Neuronal stem cell (in vitro differentiated cells): ENCODE measurements around the gene PRTFDC1.
"Not testable (repeated sequence)": the region's sequence is repeated elsewhere in the genome, so short reads cannot be mapped to it uniquely, and the experiment has no call there.

ENCODE experiments used
- DNase-seq: peaks from one replicate; pipeline ENCODE4 v3.0.0-alpha.2; 2013; ENCODE audit warnings: low spot score
- H2AFZ ChIP-seq: one replicate; pipeline ENCODE4 v1.6.1; 2013; ENCODE audit warnings: mild to moderate bottlenecking, low read length, inconsistent platforms
- H2AK5ac ChIP-seq: 2 replicates; pipeline ENCODE4 v1.6.1; 2013; ENCODE audit warnings: low read depth, mild to moderate bottlenecking, inconsistent platforms, low read length, moderate library complexity, mixed read lengths
- H2BK120ac ChIP-seq: 2 replicates; pipeline ENCODE4 v1.6.1; 2013; ENCODE audit warnings: low read depth, mild to moderate bottlenecking, inconsistent platforms, low read length, moderate library complexity, mixed read lengths
- H2BK12ac ChIP-seq: one replicate; pipeline ENCODE4 v1.6.1; 2013; ENCODE audit warnings: low read length, inconsistent platforms
- H2BK15ac ChIP-seq: 2 replicates; pipeline ENCODE4 v1.6.1; 2013; ENCODE audit warnings: mild to moderate bottlenecking, low read length, inconsistent platforms, mixed read lengths
- H2BK5ac ChIP-seq: one replicate; pipeline ENCODE4 v1.6.1; 2013; ENCODE audit warnings: inconsistent platforms, mild to moderate bottlenecking, low read length, moderate library complexity
- H3K14ac ChIP-seq: one replicate; pipeline ENCODE4 v1.6.1; 2013; ENCODE audit warnings: low read length, inconsistent platforms
- H3K18ac ChIP-seq: 2 replicates; pipeline ENCODE4 v1.6.1; 2013; ENCODE audit warnings: low read length, inconsistent platforms
- H3K23ac ChIP-seq: 2 replicates; pipeline ENCODE4 v1.6.1; 2013; ENCODE audit warnings: low read depth, mild to moderate bottlenecking, mixed read lengths, low read length, inconsistent platforms; ENCODE audit not compliant: poor library complexity
- H3K27ac ChIP-seq: replicated peaks from 3 replicates; pipeline ENCODE4 v1.5.1; 2013; ENCODE audit warnings: low read length, inconsistent platforms
- H3K27me3 ChIP-seq, 3 experiments: 2 replicates each; pipeline ENCODE4 v1.6.1; 2013; ENCODE audit warnings: low read length in 3 of 3, mild to moderate bottlenecking in 2 of 3, inconsistent platforms in 1 of 3, low read depth in 1 of 3, mixed read lengths in 1 of 3, moderate library complexity in 1 of 3; ENCODE audit not compliant: control insufficient read depth in 3 of 3, insufficient read depth in 3 of 3
- H3K36me3 ChIP-seq, 2 donors: replicated peaks in 1 of 2; 2 replicates each; pipeline ENCODE4 v1.6.1; 2013; ENCODE audit warnings: low read length in 2 of 2; ENCODE audit not compliant: control insufficient read depth in 2 of 2, insufficient read depth in 2 of 2
- H3K4ac ChIP-seq: 2 replicates; pipeline ENCODE4 v1.6.1; 2013; ENCODE audit warnings: inconsistent platforms, mild to moderate bottlenecking, low read length, moderate library complexity
- H3K4me1 ChIP-seq, 2 donors: 1 replicate in 1 of 2; 2 replicates in 1 of 2; pipeline ENCODE4 v1.6.1; 2013; ENCODE audit warnings: low read length in 2 of 2, low read depth in 1 of 2; ENCODE audit not compliant: control insufficient read depth in 2 of 2, insufficient read depth in 1 of 2
- H3K4me2 ChIP-seq: one replicate; pipeline ENCODE4 v1.6.1; 2013; ENCODE audit warnings: mild to moderate bottlenecking, low read length, inconsistent platforms; ENCODE audit not compliant: insufficient read depth, poor library complexity, severe bottlenecking
- H3K4me3 ChIP-seq, 2 donors: 2 replicates each; pipeline ENCODE4 v1.5.1; 2013; ENCODE audit warnings: low read length in 2 of 2, mild to moderate bottlenecking in 2 of 2, inconsistent platforms in 1 of 2, moderate library complexity in 1 of 2
- H3K79me1 ChIP-seq: one replicate; pipeline ENCODE4 v1.6.1; 2013; ENCODE audit warnings: low read depth, mild to moderate bottlenecking, inconsistent platforms, low read length, moderate library complexity
- H3K9ac ChIP-seq: one replicate; pipeline ENCODE4 v1.6.1; 2013; ENCODE audit warnings: mild to moderate bottlenecking, low read depth, low read length, inconsistent platforms; ENCODE audit not compliant: poor library complexity
- H3K9me3 ChIP-seq, 2 donors: replicated peaks in 1 of 2; 2 replicates each; pipeline versions ENCODE3 to v1.6.1; 2013; ENCODE audit warnings: low read length in 2 of 2, mild to moderate bottlenecking in 2 of 2, inconsistent platforms in 1 of 2, low read depth in 1 of 2, mixed read lengths in 1 of 2, moderate library complexity in 1 of 2; ENCODE audit not compliant: control insufficient read depth in 2 of 2, insufficient read depth in 1 of 2
- H4K8ac ChIP-seq: one replicate; pipeline ENCODE4 v1.6.1; 2013; ENCODE audit warnings: low read depth, mild to moderate bottlenecking, inconsistent platforms, low read length, moderate library complexity
- H4K91ac ChIP-seq: one replicate; pipeline ENCODE4 v1.6.1; 2013; ENCODE audit warnings: low read length, low read depth, mild to moderate bottlenecking, inconsistent platforms; ENCODE audit not compliant: poor library complexity
- WGBS, 2 donors: extraction: QIAGEN DNeasy Blood & Tissue Kit; methylation state at CpG; one replicate each; pipeline ENCODE4 v1.1.7; 2013; ENCODE audit warnings: missing lambda C conversion rate in 2 of 2, mixed read lengths in 1 of 2; ENCODE audit not compliant: insufficient read length in 2 of 2, insufficient replicate concordance in 1 of 2; ENCODE audit errors: extremely low coverage in 2 of 2; 5-methylcytosine and 5-hydroxymethylcytosine counted together

PRTFDC1 gene

DNA sequence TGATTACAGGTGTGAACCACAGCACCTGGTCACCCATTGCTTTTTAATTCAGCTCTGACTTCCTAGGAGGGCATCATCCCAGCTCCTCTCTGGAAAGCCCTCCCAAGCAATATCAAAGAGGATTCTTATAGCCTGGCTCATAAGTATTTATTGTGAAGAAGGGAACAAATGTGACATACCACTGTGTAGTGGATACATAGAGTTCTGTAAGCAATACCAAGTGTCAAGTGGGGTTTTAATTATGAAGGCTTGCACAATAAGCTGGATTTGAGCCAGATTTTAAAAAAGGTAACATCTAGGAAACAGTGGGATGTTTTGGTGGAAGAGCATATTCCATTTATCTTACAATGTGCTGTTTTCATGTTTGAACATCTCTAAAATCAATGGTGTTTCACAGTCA lies 19.0 kb upstream of the PRTFDC1 start:
- no peak overlapping the region for H3K9ac ChIP-seq

DNA sequence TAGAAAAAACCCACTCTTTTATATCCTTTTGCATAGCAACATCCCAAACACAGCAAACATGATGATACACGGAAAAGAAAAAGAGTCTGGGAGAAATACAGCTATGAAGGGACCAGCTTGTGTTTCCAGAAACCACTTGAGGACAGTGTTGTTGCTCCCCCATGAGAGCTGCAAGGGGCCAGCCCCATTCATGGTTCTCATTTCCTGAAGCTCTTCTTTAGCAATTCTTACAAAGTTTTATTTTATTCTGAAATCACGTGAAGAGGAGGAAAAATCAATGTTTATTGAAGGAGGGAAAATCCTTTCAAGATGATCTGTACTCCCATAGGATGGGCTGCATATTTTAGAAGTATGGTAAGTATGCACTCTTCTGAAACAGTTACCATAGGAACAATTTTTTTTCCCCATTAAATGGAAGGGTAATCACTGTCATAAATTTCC lies 17.5 kb upstream of the PRTFDC1 start:
- H3K9ac ChIP-seq: no peak overlapping the region
- no peak overlapping the region for H3K18ac ChIP-seq
- no peak overlapping the region for H2AFZ ChIP-seq
- H2BK12ac ChIP-seq: no peak overlapping the region
- no peak overlapping the region for H3K4me3 ChIP-seq
- H3K36me3 ChIP-seq: no peaks in the 10 kb centered on the region
- no peak overlapping the region for H3K27ac ChIP-seq
- H3K79me1 ChIP-seq: peaks cover 3% of the 10 kb centered on the region
- H3K9me3 ChIP-seq: peaks cover 0 to 3% of the 10 kb centered on the region in 2 donors
- WGBS, 2 donors: no CpG with 5 or more reads among the region's 2 CpGs
- no peak overlapping the region for H4K8ac ChIP-seq
- no peak overlapping the region for H2BK15ac ChIP-seq
- H4K91ac ChIP-seq: no peak overlapping the region
- H3K4ac ChIP-seq: no peak overlapping the region
- peaks cover 0 to 1% of the 10 kb centered on the region in 2 donors for H3K4me1 ChIP-seq
- H3K23ac ChIP-seq: no peak overlapping the region
- H3K14ac ChIP-seq: no peak overlapping the region
- DNase-seq: no peak
- H2BK5ac ChIP-seq: no peak overlapping the region
- H3K4me2 ChIP-seq: no peak overlapping the region
- H2AK5ac ChIP-seq: no peak overlapping the region
- H3K27me3 ChIP-seq: no peaks in the 10 kb centered on the region
- H2BK120ac ChIP-seq: no peak overlapping the region

More for the DNA sequence above, 19.0 kb upstream of the PRTFDC1 start:
- Histone ChIP-seq H4K8ac (no peak overlapping the region), H2BK5ac (no peak overlapping the region), H3K4me3 (no peak overlapping the region), H2BK12ac (no peak overlapping the region), H3K4me2 (peak overlapping the region; percentile 4), H3K27me3 (no peaks in the 10 kb centered on the region), H3K4ac (no peak overlapping the region), H3K23ac (no peak overlapping the region), H3K79me1 (peaks cover 3% of the 10 kb centered on the region), H2BK120ac (no peak overlapping the region), H3K9me3 (peaks cover 0 to 3% of the 10 kb centered on the region in 2 donors), H2BK15ac (no peak overlapping the region), H3K18ac (no peak overlapping the region), H3K36me3 (no peaks in the 10 kb centered on the region), H3K4me1 (peaks cover 0 to 1% of the 10 kb centered on the region in 2 donors), H4K91ac (no peak overlapping the region), H2AFZ (no peak overlapping the region), H3K27ac (no peak overlapping the region), H3K14ac (no peak overlapping the region), H2AK5ac (no peak overlapping the region)
- DNase-seq: no peak

GRCh38 chr10:24968951-24969350 lies 16.5 kb upstream of the PRTFDC1 start:
- not testable (repeated sequence) for H3K4me3 ChIP-seq, H2AK5ac ChIP-seq, H2BK5ac ChIP-seq, H2BK12ac ChIP-seq, DNase-seq, H3K18ac ChIP-seq, H3K14ac ChIP-seq, H3K4me2 ChIP-seq, H3K9ac ChIP-seq, H3K4me1 ChIP-seq, H3K27me3 ChIP-seq, H4K91ac ChIP-seq, H2BK15ac ChIP-seq, H3K36me3 ChIP-seq, H2BK120ac ChIP-seq, H3K9me3 ChIP-seq, H3K27ac ChIP-seq, H3K4ac ChIP-seq, H4K8ac ChIP-seq, H3K23ac ChIP-seq, H2AFZ ChIP-seq, H3K79me1 ChIP-seq
- WGBS, 2 donors: no CpG with 5 or more reads among the region's 11 CpGs

- no peak overlapping the region for H2BK12ac ChIP-seq
- no peak overlapping the region for H3K14ac ChIP-seq
- peaks cover 3% of the 10 kb centered on the region for H3K79me1 ChIP-seq
- no peak for DNase-seq
- no peaks in the 10 kb centered on the region for H3K27me3 ChIP-seq
- no peak overlapping the region for H2BK120ac ChIP-seq
- H3K4me2 ChIP-seq: no peak overlapping the region
- no peak overlapping the region for H2AK5ac ChIP-seq
- no peak overlapping the region for H3K27ac ChIP-seq
- H4K8ac ChIP-seq: no peak overlapping the region
- peak overlapping the region; percentile 24 for H3K18ac ChIP-seq
- H3K4me1 ChIP-seq: peaks cover 0 to 4% of the 10 kb centered on the region in 2 donors
- H3K36me3 ChIP-seq: no peaks in the 10 kb centered on the region
- no peak overlapping the region for H2BK15ac ChIP-seq
- H2BK5ac ChIP-seq: no peak overlapping the region
- H4K91ac ChIP-seq: no peak overlapping the region
- peaks cover 0 to 3% of the 10 kb centered on the region in 2 donors for H3K9me3 ChIP-seq
- H3K9ac ChIP-seq: peak overlapping the region; percentile 36
- no peak overlapping the region for H3K23ac ChIP-seq
- no peak overlapping the region for H2AFZ ChIP-seq
- no CpG with 5 or more reads among the region's 7 CpGs for WGBS, 2 donors
- H3K4me3 ChIP-seq: no peak overlapping the region
- H3K4ac ChIP-seq: no peak overlapping the region
These were observed 15.9 kb upstream of the PRTFDC1 start for GRCh38 chr10:24968349-24968748.
